ENCODE results near the gene ALG6.
"Not testable (repeated sequence)": the region's sequence is repeated elsewhere in the genome, so short reads cannot be mapped to it uniquely, and the experiment has no call there.

The ALG6 gene

DNA sequence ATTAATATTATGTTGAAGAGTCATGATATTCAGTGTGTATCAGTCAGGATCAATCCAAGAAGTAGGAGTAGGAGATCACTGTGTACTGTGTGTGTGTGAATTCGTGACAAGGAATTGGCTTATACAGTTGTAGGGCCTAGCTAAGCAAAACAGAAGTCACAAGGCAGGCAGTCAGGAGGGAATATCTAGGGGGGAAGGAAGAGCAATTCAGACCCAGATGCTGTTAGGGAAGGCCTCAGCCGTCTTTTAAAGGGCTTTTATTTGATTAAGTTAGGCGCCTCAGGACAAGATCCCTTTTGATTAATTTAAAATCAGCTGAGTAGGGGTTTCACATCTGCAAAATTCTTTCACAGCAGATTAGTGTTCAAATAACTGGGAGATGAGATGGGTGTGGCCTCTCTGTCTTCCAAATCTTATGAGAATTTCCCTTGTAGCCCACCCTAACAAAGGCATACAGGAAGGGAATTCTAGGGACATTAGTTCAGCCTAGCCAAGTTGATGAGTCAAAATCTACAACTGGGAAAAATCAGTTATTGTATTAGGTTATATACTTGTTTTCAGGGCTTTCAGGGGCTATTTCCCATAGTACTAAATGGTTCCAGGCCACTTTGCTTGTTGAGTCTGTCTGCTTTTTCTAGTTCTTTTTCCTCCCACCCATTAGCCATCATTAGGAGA is 47.4 kb downstream of the ALG6 start:
- DNase-seq (ENCODE audit: low read depth), result no peak

DNA sequence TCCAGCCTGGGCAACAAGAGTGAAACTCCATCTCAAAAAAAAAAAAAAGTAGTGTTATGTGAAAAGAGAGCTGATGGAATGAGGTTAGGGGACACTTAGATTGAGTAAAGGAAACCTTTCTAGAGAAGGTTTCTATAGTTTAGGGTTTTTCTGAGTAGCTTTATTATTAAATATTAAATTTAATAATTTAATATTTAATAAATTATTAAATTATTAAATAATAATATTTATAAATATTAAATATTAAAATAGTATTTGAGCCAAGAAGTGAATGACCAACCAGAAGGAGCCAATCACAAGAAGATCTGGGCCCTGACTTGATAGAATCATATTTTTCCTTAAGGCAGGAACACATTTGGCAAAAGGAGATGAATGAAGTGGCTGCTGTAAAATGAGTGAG is 50.7 kb downstream of the ALG6 start:
- no peak for DNase-seq (ENCODE audit: low read depth)

DNA sequence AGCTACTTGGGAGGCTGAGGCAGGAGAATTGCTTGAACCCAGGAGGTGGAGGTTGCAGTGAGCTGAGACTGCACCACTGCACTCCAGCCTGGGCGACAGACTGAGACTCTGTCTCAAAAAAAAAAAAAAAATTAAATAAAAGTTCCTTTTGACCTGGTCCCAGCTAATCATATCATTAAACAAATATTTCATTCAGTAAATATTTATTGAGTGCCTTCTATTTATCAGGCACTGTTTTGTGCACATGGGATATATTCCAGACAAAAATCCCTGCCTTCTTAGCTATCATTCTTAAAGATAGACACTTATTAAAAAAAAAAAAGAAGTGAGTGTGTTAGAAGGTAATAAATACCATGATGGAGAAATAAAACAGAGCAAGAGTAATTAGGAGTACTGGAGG is 53.3 kb downstream of the ALG6 start:
- not testable (repeated sequence) for DNase-seq (ENCODE audit: low read depth)

DNA sequence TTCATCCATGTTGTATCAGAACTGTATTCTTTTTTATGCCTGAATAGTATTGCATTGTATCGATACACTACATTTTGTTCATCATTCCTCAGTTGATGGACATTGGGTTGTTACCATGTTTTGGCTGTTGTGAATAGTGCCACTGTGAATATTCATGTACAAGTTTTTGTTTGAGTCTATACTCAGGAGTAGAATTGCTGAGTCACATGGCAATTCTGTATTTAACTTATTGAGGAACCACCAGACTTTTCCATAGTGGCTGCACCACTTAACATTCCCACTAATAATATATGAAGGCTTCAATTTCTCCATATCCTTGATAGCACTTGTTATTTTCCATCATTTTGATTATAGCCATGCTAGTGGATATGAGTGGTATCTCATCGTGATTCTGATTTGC is 56.2 kb downstream of the ALG6 start:
- DNase-seq (ENCODE audit: low read depth), result no peak

DNA sequence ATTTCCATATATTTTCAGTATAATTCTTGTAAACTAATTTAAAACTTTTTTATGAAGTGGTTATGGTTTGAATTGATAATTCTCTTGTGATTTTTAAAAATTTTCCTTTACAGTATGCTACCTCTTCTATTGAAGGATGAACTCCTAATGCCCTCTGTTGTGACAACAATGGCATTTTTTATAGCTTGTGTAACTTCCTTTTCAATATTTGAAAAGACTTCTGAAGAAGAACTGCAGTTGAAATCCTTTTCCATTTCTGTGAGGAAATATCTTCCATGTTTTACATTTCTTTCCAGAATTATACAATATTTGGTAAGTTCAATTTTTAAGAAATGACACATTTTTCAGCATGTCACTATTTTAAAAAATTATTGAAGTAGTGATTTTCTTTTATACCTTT is 61.4 kb downstream of the ALG6 start:
- no peak for DNase-seq (ENCODE audit: low read depth)

DNA sequence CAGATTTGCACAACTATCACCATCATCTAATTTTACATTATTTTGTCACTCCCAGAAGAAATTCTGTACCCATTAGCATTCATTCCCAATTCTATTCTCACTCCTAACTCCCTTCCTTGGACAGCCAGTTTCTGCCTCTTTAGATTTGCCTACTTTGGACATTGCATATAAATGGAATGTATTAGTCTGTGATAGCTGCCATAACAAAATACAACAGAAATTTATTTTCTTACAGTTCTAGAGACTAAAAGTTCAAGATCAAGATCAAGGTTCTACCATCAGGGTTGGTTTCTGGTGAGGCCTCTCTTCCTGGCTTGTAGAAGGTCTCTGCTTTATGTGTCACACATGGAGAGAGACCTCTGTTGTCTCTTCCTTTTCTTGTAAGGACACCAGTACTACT is 61.9 kb downstream of the ALG6 start:
- DNase-seq (ENCODE audit: low read depth), result no peak

DNA sequence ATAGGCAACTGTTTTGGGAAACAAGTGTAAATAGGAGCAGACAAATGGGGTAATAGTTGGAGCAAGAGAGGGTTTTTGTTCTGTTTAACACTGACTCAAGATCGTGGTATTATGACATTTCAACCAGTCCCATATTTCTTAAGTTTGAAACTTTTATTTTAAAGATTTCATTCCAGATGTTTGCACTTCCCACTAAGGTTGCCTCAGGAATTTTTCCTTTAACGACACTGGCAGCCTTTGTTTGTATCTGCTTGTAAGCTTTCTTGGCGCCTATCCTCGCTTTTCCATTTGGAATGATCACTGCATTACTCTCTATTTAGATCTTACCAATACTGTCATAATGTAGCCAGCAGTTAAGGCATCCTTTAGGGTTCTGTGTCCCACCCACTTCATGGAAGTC is 67.7 kb downstream of the ALG6 start:
- DNase-seq (ENCODE audit: low read depth), result no peak

DNA sequence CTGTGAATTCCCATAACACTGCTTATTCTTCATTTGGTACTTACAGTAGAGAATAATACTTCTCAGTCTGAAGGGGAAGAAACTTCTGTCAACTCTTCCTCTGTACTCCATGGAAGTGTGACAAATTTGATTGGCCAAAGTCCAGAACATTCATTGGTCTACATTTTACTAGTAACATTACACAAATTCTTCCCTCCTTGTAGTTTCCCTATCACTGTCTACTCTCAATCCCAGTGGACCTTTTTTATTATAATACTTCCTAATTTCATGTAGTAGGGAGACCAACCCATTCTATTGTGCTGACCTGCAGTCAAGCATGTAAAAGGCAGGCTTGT is 74.7 kb downstream of the ALG6 start:
- DNase-seq (ENCODE audit: low read depth), result no peak

DNA sequence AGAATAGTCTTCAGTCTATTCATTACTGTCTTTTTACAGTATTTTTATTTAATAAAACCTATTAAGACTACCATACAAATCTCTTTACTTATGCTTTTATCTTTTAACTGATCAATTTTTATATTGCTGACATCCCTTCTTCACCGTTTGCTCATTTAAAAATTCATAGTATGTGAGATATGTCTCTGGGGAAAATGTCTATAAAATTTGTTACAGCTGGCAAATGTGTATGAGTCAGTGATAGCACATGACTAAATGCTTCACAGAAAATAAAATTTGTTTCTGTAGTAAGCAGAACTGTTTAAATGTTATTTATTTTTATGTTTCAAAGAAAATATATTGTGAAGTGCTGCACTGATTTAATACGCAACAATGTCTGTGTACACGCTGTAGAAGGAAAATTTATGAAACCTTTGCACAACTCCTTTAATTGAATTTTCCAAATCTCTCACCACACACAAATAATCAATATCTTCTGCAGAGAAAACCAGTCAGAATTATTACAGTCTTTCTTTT is 81.4 kb downstream of the ALG6 start:
- DNase-seq (ENCODE audit: low read depth), result no peak

DNA sequence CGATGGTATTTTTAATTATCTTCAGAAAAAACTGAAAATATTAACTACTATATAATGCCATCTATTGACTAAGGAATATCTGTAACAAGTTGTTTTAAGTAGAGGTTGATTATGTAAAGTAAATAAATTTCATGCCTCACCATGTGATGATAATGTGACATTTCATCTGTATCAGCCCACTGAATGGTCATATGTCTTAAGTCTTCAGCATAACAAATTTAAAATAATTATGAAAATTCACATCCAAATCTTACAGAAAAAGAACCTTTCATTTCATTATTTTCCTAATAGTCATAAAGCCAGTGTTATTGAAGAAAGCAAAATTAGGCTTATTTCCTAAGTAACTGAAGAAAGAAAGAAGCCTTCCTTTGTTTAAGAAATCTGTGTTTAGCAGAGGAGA is 83.0 kb downstream of the ALG6 start:
- DNase-seq (ENCODE audit: low read depth), result no peak

DNA sequence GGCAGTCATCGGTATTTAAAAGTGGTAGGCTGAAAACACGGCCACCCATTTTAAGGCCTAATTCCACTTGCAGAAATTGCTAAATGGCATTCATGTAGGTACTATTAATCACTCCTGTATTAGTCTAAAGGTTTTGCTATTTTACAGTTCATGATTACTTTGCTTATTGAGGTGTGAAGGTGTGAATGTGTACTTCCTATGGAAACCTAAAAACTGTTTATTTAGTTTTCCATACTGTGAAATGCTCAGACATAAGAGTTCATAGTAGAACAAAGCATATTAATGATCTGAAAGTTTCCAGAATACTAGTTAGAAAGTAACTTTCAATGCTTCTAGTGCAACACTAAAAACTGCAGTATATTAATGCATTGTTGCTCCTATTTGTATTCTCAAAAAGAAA is 85.8 kb downstream of the ALG6 start:
- no peak for DNase-seq (ENCODE audit: low read depth)

DNA sequence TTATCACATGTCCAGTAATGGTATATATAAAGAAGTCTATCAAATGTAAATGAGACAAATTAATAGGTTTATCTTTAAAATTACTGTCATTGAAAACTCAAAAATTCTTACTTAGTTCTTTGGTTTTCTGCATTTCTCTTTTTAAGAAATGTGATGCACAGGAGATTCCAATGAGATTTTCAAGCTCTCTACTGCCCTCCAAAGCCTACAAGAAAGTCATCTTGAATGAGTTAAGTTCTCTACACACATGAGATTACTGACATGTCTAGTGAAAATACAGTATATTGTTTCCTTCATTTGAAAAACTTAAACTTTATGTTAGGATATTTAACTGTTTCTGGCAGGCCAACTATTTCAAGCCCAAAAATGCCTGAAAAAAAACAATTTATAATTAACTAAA is 86.8 kb downstream of the ALG6 start:
- DNase-seq (ENCODE audit: low read depth), result no peak

DNA sequence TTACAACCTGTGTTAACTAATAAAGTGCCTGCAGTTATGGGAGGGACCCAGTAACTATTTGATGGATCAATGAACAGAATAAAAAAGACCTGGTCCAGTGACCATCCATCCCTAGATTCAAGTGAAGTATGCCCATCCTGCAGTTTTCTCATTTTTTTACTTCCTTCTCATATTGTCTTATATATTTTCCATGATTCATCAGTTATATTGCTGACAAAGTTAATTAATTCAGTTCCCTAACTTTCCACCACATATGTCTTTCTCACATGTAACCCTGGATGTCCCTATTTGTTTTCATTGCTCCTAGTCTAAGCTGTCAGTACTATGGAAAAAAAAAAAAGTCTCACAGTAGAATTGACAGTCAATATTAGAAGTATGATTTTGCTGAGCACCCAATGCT is 91.3 kb downstream of the ALG6 start:
- no peak for DNase-seq (ENCODE audit: low read depth)

DNA sequence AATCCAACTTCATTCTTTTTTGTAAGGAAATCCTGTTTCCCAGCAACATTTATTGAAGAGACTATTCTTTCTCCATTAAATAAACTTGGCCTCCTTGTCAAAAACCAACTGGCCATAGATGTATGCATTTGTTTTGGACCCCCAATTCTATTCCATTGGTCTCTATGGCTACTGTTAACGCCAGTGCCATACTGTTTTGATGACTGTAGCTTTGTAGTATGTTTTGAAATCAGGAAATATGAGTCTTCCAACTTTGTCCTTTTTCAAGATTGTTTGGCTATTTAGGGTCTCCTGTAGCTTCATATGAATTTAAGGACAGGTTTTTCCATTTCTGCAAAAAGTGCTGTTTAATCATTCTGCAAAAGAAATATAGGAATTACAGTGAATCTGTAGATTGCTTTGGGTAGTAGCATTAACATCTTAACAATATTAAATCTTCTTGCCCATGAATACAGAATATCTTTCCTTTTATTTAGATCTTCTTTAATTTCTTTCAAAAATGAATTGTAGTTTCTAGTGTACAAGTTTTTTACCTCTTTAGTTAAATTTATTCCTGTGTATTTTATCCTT is 94.3 kb downstream of the ALG6 start:
- no peak for DNase-seq (ENCODE audit: low read depth)

DNA sequence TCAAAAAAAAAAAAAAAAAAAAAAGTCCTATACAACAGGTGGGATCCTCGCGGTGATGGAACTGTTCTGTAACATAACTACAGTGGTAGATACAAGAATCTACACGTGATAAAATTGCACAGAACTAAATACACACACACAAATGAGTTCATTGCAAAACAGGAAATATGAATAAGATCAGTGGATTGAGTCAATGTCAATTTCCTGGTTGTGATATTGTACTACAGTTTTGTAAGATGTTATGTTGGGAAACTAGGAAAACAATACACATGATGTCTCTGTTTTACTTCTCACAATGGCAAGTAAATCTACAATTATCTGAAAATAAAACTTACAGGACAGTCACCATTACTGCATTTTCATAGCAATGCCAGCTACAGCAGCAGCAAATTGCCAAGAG is 95.8 kb downstream of the ALG6 start:
- no peak for DNase-seq (ENCODE audit: low read depth)

DNA sequence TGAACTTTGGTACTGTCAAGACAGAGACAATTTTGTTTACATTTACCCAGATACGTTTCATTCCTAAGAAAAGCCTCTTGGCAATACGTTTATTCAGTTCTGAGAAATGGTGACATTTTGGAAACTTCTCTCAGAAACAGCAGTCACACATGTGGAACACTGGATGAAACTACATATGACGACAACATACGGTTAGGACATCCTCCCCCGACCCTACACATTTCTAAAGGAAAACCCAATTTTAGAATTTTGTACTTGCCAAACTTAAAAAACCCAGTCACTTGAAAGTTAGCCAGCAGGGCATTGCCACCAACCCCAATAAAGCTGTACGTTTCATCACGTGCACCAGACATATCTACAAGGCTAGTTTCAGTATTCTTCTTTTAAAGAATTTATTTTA is 98.8 kb downstream of the ALG6 start:
- no peak for DNase-seq (ENCODE audit: low read depth)

DNA sequence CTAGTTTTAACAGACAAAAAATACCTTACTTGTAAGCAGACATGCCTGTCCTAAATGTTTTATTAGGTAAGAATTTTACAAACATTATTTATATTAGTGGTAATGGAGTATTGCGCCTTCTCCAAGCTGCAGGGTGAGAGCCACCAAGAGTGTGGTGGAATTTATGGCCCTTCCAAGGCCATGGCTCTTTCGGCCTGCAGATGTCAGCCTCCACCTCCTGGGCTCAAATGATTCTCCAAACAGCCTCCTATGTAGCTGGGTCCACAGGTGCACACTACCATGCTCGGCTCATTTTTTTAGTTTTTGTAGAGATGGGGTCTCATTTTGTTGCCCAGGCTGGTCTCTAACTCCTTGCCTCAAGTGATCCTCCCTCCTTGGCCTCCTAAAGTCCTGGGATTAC is 99.3 kb downstream of the ALG6 start:
- DNase-seq (ENCODE audit: low read depth), result no peak

DNA sequence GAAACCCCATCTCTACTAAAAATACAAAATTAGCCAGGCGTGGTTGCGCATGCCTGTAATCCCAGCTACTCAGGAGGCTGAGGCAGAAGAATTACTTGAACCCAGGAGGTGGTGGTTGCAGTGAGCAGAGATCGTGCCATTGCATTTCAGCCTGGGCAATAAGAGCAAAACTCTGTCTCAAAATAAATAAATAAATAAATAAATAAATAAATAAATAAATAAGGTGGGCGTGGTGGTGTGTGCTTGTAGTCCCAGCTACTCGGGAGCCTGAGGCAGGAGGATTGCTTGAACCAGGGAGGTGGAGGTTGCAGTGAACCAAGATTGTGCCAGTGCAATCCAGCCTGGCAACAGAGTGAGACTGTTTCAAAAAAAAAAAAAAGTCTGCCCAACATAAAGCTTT is 101.3 kb downstream of the ALG6 start:
- DNase-seq (ENCODE audit: low read depth), result not testable (repeated sequence)

DNA sequence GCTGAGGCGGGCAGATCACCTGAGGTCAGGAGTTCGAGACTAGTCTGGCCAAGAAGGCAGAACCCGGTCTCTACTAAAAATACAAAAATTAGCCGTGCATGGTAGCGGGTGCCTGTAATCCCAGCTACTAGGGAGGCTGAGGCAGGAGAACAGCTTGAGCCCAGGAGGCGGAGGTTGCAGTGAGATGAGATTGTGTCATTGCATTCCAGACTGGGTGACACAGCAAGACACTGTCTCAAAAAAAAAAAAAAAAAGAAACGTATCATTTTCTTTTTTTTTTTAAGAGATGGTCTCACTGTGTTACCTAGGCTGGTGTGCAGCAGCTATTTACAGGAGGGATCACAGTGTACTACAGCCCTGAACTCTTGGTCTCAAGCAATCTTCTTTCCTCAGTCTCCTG is 108.3 kb downstream of the ALG6 start:
- DNase-seq (ENCODE audit: low read depth), result no peak

DNA sequence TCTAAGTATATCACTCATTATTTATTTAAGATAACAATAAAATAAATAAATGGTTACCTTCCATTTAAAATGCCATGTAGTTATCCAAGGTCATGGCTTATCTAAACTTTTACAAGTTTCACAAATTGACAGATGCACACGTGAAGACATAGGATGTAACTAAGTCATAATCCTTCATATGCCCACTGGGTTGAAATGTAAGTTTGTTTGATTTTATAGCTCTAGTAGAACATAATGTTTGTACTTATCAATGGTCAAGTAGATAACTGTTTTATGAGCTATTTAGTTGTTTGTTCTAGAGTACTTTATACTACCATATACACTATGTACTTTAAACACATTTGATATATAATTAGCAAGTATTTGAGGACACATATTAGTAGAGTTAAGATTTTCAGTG is 112.6 kb downstream of the ALG6 start:
- no peak for DNase-seq (ENCODE audit: low read depth)

DNA sequence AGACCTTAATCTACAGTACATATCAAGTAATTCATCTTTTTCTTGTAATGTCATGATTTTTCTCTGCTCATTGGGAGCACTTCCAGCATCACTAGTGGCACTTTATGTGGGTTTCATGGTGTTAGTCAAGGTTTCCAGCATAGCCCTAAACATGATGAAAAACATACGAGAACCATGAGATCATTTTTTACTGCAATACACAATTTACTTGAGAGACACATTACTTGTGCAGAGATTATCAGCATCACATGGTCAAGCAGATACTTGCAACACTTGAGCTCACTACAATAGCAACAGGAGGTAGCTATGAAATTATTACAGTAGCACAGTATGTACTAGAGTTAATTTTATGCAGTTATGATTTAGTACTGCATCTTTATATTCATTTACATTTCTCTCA is 119.2 kb downstream of the ALG6 start:
- no peak for DNase-seq (ENCODE audit: low read depth)

DNA sequence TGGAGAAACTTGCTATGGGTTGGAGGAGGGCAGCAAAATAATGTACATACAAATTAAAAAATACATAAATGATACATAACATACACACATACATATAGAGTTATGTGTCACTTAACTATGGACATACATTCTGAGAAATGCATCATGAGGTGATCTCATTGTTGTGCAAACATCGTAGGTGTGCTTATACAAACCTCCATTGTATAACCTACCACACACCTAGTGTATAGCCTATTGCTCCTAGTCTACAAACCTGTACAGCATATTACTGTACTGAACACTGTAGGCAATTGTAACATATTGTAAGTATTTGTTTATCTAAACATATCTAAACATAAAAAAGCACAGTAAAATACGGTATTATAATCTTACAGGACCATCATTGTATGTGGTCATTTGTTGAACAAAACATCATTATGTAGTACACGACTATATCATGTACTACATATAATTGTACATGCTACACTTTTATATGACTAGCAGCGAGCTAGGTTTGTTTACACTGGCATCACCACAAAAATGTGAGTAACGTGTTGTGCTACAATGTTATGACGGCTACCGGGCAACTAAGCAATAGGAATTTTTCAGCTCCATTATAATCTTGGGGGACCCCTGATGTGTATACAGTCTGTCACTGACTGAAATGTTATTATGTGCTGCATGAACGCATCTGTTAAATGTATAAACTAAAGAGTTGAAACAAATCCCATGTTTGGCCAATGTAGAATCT is 120.1 kb downstream of the ALG6 start:
- DNase-seq (ENCODE audit: low read depth), result no peak

Measured in stimulated activated CD8-positive, alpha-beta memory T cell treated with anti-CD3 and anti-CD28 coated beads, Interleukin-12 subunit alpha, Interleukin-12 subunit beta, amount 100 ng/mL, for 4 hours (primary cell).